GM12875 (cell line): Measurements from ENCODE around the gene MMP20.

Experiments
- H3K4me3 ChIP-seq: one replicate; pipeline ENCODE4 v1.5.1; 2011; ENCODE audit warnings: low read depth, low read length, control low read depth
- CTCF ChIP-seq: IDR thresholded peaks from 2 replicates; pipeline ENCODE4 v1.5.1; 2011; ENCODE audit warnings: low read depth, mild to moderate bottlenecking, control low read depth, inconsistent platforms, low read length, moderate library complexity, borderline replicate concordance; ENCODE audit not compliant: insufficient read depth

MMP20 gene

GRCh38 chr11:102583141-102583873, 41.8 kb downstream of the MMP20 start:
- TF ChIP-seq CTCF = no peak
- no peak overlapping the region for H3K4me3 ChIP-seq

- no peak for TF ChIP-seq CTCF
- no peak overlapping the region for H3K4me3 ChIP-seq
Measured at GRCh38 chr11:102582140-102582539, 43.0 kb downstream of the MMP20 start.

GRCh38 chr11:102581066-102581465, 44.1 kb downstream of the MMP20 start:
- no peak for TF ChIP-seq CTCF
- H3K4me3 ChIP-seq = no peak overlapping the region

DNA sequence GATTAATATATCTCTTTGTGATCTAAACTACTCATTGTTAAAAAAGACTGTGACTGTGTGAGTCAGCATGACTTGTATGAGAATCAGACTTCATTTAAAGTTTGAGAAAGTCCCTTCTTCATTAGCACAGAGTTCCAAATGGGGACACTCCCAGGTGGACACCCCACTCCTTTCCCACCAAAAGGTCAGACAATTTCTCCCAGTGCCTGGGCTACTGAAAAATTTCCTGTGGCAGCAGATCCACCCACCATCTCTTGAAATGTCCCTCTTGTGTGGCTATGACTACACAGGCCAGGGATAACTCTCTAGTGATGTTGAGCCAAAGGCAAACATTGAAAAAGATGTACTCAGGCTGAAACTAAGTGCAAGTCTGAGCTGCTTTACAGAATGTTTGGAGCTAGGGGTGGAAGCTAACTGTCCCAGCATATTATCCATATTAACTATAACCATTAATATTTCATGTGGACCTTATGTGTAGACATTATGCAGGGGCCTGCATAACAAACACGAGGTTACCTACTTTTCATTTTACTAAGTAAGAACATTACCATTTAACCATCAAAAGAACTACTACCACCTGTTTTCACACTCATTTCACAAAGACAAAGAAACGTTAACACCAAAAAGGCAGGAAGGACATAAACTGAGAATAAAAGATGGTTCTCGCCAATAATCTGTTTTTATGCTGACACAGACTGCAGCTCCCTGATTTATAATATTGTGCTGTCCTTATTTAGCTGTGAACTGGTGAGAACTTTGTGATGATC, 44.8 kb downstream of the MMP20 start:
- no peak overlapping the region for H3K4me3 ChIP-seq
- no peak for TF ChIP-seq CTCF

- H3K4me3 ChIP-seq = no peak overlapping the region
- no peak for TF ChIP-seq CTCF
Measured at GRCh38 chr11:102577723-102578122, 47.4 kb downstream of the MMP20 start.

DNA sequence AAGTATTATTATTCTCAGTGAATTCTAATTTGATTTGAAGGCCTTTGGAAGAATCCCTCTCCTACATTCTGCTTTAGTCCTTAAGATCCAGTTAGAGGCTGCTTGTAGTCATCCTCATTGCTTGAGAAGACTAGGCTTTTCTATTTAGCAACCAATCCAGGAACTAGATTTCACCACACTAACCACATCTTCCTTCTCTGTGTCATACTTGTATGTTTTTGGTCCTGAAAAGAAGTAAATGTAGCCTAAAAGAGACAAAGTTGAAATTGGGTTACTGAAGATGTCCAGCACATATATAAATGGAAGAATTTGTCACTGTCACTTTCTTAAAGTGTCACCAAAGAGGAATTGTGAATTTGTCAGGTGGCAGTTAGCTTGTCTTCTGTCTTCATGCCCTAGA, 48.0 kb downstream of the MMP20 start:
- no peak for TF ChIP-seq CTCF
- no peak overlapping the region for H3K4me3 ChIP-seq

- no peak for TF ChIP-seq CTCF
- no peak overlapping the region for H3K4me3 ChIP-seq
Measured at GRCh38 chr11:102576350-102576749, 48.8 kb downstream of the MMP20 start.
